Activated CD4-positive, alpha-beta T cell treated with anti-CD3 and anti-CD28 coated beads, Interleukin-2, Interleukin-6, amounts not matched to agents 100 ng/mL and 50 ng/mL, durations not matched to agents 16 hours and 8 hours (primary cell): ENCODE results near the gene PHKA1.
"Not testable (repeated sequence)": the region's sequence is repeated elsewhere in the genome, so short reads cannot be mapped to it uniquely, and the experiment has no call there.

Source experiments
- DNase-seq: peaks from one replicate; pipeline ENCODE4 v3.0.0-alpha.2; 2020

The PHKA1 gene

DNA sequence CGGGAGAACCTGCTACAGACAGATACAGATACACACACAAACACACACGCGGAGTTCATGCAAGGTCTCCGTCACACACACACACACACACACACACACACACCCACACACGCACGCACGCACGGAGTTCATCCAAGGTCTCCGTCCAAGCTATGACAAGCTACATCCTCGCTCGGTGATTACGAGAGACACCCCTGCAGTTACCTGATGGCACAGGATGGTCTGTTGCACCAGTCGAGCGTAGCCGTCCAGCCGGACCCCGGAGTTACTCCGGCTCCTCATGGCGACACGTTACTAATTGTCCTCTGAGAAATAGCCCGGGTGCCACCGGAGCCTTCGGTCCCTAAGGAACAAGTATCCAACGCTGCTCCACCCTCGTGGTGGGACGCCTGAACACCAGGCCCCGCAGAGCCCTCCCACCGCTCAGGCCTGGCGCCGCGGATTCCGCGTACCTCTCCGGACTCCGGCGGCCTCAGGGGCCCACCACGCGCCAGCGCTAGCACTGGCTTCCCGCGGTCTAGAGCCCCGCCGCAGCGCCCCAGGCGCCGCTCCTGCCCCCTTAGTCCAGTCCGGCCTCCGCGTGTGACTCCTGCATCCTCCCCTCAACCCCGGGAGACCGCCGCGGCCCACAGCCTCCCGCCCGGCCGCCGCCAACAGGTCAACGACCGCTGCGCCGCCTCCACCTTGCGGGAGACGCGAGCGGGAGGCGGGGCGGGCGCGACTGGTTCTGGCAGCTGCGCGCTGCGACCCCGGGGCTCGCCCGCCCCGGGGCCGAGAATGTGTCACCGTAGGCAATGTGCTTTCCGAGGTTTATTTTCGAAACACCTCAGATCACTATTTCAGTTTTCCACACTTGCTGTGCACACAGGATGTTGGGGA, at the start of gene PHKA1:
TSS of gene PHKA1 (minus strand) at position 708 of the 879 bp plus-strand sequence. CDS start at position 282, 426 bp downstream.
- DNase-seq, result peak; percentile 67

GRCh38 chrX:72760454-72760853, 46.3 kb upstream of the PHKA1 start:
- DNase-seq, result not testable (repeated sequence)

- not testable (repeated sequence) for DNase-seq
Measured at GRCh38 chrX:72748545-72748944, 34.4 kb upstream of the PHKA1 start.

- not testable (repeated sequence) for DNase-seq
Measured at GRCh38 chrX:72745546-72745945, 31.4 kb upstream of the PHKA1 start.

- no peak for DNase-seq
Measured at GRCh38 chrX:72735561-72735960, 21.5 kb upstream of the PHKA1 start.

GRCh38 chrX:72733636-72734035, 19.5 kb upstream of the PHKA1 start:
- not testable (repeated sequence) for DNase-seq

GRCh38 chrX:72727846-72728245, 13.7 kb upstream of the PHKA1 start:
- no peak for DNase-seq

GRCh38 chrX:72716766-72717165, 2.7 kb upstream of the PHKA1 start:
- DNase-seq, result no peak

GRCh38 chrX:72715546-72715945, 1.4 kb upstream of the PHKA1 start:
- no peak for DNase-seq

- peak; percentile 17 for DNase-seq
Measured at GRCh38 chrX:72714478-72714916, 391 bp upstream of the PHKA1 start.

DNA sequence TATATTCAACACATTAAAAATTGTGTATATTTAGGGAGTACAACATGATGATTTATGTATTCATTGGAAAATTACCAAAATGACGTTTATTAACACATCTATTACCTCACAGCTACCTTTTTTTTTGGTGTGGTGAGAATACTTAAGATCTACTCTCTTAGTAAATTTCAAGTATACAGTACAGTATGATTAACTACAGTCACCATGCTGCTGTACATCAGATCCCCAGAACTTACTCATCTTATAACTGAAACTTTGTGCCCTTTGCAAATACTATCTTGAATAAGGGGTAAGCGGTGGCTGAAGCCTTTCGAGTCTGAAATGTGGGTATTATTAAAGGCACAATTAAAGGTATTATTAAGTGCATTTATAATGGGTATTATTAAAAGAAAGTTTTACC, 976 bp downstream of the PHKA1 start:
- peak; percentile 30 for DNase-seq

DNA sequence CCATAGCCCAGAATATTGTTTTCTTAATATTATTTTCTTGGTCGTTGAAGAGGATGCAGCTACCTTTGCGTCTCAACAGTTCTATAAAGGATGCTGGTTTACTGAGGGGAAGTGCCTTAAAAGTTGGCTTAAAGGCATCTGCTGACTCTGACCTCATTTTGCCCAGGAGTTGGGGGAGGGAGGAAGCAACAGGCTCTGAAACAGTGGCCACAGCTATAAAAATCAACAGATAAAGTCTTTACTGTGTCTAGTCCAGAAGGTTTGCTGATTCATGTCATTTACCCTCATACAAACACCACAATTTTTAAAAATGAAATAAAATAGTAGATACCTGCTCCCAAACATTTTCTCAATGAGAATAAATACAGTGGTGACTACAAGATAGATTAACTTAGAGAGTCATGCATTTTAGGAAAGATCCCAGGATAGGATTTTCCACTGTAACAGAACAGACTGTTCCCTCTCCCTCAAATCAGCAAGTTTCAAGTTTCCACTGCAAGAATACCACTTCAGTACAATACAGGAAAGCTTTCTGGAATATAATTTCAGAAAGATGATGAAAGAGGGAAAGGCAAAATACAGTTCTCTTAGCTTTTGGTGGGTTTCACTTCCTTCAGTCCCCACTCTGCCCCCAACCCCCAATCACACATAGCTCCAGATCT, 1.9 kb downstream of the PHKA1 start:
- no peak for DNase-seq

- DNase-seq, result no peak
Measured at GRCh38 chrX:72705814-72706213, 8.3 kb downstream of the PHKA1 start.

DNA sequence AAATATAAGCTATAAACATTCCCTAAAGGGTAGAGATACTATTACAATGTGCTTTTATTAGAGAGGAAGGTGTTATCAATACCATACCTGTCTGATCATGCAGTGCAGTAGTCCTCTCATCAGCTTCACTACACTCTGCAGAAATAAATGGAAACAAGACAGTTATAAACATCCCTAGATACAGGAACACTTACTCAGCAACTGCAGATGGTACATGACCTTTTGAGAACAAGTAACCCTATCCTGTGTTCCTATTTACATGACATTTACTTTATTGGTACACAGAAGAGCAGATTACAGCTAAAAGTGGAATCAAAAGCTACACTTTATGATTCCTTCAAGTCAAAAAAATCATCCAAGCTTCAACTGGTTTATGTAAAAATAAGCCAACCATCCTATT, 9.0 kb downstream of the PHKA1 start:
- no peak for DNase-seq

- DNase-seq, result no peak
Measured at GRCh38 chrX:72694170-72694569, 19.9 kb downstream of the PHKA1 start.

DNA sequence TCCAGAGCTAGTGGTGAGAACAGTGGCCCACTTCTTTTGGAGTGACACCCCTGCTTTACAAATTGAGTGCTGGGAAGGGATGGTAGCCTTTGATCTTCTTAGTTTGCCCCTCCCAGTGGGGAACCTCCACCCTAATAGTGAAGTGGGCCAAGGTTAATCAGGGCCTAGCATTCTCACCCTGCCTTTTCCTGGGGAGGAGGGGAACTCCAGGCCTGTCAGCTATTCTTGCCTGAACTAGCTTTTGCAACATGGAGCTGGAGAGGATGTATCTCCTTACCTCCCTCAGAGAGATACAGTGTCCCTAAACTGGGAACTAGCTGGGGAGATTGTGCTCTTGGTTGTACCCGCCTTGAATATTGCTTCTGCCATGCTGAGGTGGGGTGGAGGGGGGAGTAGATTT, 20.6 kb downstream of the PHKA1 start:
- DNase-seq, result no peak

GRCh38 chrX:72687396-72687795, 26.7 kb downstream of the PHKA1 start:
- no peak for DNase-seq

- DNase-seq, result no peak
Measured at GRCh38 chrX:72685810-72686456, 28.2 kb downstream of the PHKA1 start.

- DNase-seq, result no peak
Measured at GRCh38 chrX:72685018-72685417, 29.1 kb downstream of the PHKA1 start.

DNA sequence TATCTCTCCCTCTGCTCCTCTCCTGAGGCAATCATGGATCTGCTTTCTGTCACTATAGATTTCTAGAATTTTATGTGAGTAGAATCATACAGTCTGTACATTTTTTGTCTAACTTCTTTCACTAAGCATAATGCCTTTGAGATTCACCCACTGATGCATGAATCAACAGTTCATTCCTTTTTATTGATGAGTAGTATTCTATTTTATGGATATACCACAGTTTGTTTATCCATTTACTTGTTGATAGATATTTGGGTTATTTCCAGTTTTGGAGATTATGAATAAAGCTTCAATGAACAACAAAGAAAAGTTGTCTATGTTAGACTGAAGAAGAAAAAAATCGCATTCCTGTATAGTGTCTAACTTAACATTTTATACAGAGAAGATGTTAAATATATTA, 30.5 kb downstream of the PHKA1 start:
- no peak for DNase-seq

DNA sequence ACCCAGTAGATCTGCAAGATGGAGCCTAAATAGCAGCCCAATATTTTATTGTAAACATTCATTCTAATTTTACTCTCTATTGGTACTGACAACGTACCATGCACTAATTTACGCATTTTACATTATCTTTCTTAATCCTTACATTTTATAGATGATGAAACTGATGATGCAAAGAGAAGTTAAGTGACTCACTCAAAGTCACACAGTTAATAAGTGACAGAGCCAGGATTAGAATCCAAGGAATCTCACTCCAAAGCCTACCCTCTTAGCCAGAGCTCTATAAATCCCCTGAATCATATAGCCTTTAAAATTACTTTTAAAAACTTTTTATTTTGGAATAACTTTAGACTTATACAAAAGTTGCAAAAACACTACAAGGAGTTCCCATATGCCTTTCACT, 37.6 kb downstream of the PHKA1 start:
- DNase-seq, result no peak

DNA sequence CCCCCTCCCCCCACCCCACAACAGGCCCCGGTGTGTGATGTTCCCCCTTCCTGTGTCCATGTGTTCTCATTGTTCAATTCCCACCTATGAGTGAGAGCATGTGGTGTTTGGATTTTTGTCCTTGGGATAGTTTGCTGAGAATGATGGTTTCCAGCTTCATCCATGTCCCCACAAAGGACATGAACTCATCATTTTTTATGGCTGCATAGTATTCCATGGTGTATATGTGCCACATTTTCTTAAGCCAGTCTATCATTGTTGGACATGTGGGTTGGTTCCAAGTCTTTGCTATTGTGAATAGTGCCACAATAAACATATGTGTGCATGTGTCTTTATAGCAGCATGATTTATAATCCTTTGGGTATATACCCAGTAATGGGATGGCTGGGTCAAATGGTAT, 40.2 kb downstream of the PHKA1 start:
- DNase-seq, result not testable (repeated sequence)

DNA sequence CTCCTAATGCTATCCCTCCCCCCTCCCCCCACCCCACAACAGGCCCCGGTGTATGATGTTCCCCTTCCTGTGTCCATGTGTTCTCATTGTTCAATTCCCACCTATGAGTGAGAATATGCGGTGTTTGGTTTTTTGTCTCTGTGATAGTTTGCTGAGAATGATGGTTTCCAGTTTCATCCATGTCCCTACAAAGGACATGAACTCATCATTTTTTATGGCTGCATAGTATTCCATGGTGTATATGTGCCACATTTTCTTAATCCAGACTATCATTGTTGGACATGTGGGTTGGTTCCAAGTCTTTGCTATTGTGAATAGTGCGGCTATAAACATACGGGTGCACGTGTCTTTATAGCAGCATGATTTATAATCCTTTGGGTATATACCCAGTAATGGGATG, 44.6 kb downstream of the PHKA1 start:
- not testable (repeated sequence) for DNase-seq

DNA sequence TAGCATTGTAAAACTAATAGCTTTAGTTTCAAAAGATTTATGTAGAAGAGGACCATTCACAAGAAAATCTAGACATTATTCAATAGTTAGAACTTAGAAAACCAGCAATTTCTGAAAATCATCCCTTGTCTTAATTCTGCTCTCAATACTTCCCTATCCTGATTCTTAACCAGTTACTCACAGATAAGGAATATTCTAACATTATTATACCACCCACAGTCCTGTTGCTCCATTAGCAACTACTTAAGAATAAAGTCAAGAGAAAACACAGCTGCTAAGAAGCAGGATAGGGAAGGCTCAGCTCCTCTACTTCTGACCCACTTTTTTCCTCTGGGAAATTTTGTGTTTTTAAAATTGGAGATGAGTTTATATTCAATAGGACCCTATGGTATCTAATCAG, 47.7 kb downstream of the PHKA1 start:
- no peak for DNase-seq
